Measurements from ENCODE around the gene CCL23.

The CCL23 gene

GRCh38 chr17:35968520-35969054 lies 49.2 kb downstream of the CCL23 start:
- DNase-seq: no peak

DNA sequence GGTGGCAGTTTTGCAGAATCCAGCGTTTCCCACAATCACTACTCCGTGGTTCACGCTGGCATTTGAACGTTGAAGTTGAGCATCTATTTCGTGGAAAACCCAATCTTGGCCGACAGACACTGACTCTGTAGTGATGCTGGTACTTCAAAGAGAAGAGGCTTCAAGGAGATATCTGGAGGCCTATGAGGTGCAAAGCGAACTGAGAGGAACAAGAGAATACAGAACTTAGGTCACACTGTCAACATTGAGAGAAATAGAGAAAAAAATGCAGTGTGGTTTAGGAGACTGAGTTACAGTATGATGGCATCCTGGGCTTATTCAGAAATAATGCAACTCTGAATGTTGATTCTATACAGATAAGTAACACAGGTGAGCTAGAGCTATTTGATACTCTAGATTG lies 52.5 kb downstream of the CCL23 start:
- DNase-seq: no peak

DNA sequence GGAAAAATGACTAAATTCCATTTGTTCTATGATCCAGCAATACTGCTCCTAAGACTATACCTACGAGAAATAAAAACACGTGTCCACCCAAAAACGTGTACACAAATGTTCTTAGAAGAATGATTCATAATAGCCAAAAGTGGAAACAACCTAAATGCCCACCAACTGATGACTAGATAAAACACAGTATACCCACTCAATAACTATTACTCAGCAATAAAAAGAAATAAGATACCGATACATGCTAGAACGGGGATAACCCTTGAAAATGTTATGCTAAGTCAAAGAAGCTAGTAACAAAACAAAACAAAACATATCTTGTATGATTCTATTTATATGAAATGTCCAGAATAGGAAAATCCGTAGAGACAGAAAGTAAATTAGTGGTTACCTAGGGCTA lies 54.1 kb downstream of the CCL23 start:
- DNase-seq: no peak
